COLO829 (cell line): ENCODE results near the gene SIPA1L3.
A peak's percentile ranks its signal among the peaks of the same experiment; 100 is the strongest.
"Not testable (repeated sequence)": the region's sequence is repeated elsewhere in the genome, so short reads cannot be mapped to it uniquely, and the experiment has no call there.

Source experiments
- DNase-seq: peaks from one replicate; pipeline ENCODE4 v3.0.0; 2012; ENCODE audit warnings: low spot score

The SIPA1L3 gene

GRCh38 chr19:38213469-38213868, 306.5 kb downstream of the SIPA1L3 start:
- no peak for DNase-seq

DNA sequence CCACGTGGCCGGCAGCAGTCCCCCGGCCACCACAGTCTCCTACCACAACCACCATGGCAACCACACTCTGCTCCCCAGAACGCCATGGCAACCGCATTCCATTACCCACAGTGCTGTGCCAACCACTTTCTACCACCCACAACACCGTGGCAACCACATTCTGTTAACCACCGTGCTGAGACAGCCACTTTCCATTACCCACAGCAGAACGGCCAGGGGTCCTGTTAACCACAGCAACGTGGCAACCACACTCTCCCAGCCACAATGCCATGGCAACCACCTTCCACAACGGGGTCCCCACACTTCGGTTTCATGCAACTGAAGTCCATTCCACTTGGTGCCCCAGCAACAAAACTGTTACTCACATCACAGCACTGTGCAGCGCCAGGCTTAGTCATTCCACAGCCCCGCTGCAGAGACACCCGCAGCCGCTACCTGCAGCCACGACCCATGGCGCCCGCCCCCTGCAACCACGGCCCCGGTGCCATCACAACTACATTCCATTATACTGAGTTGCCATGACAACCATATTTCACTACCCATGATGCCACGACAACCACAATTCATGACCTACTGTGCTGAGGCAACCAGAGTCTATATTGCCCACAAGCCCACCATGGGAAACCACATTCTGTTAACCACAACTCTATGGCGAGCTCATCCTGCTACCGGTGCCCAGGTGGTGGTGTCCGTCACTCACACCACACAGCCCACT, 307.1 kb downstream of the SIPA1L3 start:
- no peak for DNase-seq

GRCh38 chr19:38216785-38217641, 310.0 kb downstream of the SIPA1L3 start:
- DNase-seq, result no peak

GRCh38 chr19:38218204-38218603, 311.2 kb downstream of the SIPA1L3 start:
- no peak for DNase-seq

- no peak for DNase-seq
Measured at GRCh38 chr19:38219221-38219620, 312.2 kb downstream of the SIPA1L3 start.

DNA sequence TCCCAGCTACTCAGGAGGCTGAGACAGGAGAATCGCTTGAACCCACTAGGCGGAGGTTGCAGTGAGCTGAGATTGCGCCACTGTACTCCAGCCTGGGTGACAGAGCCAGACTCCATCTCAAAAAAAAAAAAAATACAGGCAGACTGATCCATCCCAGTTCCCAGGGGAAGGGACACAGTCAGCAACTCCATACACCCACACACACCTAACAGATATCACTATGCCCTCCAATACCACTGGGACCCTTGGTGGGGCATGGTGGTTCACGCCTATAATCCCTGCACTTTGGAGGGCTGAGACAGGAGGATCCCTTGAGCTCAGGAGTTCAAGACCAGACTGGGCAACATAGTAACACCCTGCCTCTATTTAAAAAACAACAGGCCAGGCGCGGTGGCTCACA, 314.4 kb downstream of the SIPA1L3 start:
- DNase-seq, result no peak

DNA sequence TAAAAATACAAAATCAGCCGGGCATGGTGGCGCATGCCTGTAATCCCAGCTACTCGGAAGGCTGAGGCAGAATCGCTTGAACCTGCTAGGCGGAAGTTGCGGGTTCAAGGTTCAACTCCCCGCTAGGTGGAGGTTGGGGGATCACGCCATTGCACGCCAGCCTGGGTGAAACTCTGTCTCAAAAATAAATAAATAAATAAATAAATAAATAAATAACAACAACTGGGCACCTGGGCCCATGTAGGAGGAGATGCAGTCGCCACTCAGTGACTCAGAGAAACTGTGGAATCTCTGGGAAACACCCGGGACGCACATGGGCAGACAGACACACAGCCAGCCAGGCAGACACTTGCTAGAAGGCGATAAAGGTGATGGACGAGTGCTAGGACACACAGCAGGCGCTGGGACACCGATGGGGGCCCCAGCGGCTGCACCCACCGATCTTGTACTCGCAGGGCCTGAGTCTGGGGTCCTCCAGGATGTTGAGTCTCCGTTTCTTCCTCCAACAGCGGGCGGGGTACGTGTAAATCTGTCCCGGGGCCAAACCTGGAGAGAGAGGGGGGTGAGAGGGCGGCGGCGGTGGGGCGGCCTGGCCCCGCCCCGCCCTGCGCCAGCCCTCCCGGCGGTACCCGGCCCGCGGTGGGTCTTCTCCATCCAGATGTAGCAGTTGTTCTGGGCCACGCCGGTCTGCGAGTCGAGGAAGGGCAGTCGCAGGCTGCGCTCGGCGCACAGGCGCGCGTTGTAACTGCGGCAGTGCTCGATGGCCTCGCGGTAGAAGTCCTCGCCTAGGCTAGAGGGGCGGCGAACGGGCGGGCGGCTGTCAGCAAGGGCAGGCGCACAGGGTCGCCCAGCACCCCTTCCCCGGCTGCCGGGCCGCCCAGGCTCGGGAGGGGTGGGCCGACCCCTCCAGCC, 315.2 kb downstream of the SIPA1L3 start:
- DNase-seq, result no peak

DNA sequence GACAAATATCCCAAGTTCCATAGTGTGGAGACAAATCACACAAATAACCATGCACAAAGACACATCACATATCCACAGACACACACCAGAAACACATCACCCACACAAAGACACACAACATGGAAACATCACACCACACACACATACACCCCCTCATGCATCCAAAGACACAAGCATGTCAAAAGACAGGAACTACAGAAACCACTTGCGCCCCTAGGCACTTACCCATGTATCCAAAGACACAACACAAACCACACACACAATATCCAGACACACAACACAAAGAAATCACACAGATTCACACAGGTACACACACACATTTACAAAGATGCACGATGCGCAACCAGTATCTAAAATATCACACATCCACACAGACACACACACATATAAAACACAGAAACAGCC, 316.1 kb downstream of the SIPA1L3 start:
- no peak for DNase-seq

- no peak for DNase-seq
Measured at GRCh38 chr19:38223617-38224013, 316.6 kb downstream of the SIPA1L3 start.

DNA sequence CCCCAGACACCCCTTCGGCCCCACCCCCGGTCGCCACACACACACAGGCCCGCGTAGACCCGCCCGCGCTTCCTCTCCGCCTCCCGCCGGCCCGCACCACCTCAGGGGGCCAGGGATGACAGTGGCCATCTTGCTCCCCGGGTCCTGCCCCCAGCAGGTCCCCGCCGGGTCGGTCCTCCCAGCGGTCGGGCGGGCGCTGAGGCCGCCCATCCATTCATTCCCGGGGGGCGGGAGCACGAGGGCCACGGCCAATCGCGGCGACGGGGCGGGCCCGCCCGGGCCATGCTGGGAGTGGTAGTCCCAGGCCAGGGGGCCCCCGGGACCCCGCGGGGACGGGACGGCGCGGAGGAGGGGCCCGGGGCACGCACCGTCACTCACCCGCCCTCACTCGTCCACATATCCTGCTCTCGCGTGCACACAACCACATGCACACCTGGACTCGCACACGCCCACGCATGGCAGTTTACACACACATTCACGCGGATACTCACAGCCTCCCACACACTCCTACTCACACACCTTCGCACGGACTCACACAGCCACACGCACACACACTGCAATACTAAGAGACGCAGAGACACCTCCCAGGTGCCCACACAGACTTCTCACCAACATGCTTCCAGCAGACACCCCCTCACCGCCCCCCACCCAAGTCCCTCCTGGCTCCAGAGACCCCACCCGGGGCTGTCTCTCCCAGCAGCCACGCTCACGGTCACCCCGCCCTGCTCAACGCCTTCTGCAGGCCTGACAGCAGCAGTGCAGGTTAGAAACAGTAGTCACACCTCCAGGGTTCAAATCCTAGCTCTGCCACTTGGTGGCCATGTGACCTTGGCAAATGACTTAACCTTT, 317.2 kb downstream of the SIPA1L3 start, which contains the start of gene DPF1:
TSS of gene DPF1 (minus strand) at position 209 of the 849 bp plus-strand sequence. CDS start at position 129, 80 bp downstream.
- peak; percentile 85 for DNase-seq

DNA sequence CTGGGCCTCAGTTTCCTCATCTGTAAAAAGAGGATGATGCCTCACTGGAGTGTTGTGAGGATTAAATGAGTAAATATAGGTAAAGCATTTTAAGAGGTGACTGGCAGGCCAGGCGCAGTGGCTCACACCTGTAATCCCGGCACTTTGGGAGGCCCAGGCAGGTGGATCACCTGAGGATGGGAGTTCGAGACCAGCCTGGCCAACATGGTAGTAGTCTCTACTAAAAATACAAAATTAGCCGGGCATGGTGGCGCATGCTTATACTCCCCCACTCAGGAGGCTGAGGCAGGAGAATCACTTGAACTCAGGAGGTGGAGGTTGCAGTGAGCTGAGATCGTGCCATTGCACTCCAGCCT, 317.8 kb downstream of the SIPA1L3 start:
- not testable (repeated sequence) for DNase-seq

DNA sequence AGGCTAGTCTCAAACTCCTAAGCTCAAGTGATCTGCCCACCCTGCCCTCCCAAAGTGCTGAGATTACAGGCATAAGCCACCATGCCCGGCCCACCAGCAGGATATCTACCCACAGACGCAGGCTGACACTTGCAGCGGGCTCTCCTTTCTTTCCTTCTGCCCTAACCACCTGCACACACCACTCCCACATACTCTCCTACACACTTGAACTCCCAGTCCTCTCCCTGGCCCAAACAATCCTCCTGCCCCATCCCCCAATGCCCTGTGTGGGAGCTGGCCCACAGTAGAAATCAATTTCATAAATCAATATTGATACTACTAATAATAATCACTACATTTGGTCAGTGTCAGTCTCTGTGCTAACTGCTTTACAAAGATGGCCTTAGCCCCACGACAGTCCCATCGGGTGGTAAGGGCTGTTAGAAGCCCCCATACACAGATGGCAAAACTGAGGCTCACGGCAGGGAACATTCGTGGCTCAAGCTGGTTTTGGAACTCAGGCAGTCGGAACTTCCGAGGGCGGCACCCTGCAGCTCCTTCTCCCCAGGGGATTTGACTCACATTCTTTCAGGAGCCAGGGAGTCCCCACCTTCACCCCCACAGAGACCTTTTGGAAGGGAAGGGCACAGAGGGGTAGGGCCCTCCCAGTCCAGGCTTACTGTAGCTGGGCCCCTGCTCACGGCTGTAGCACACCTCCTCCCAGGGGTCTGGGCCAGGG, 320.4 kb downstream of the SIPA1L3 start:
- DNase-seq, result no peak

- no peak for DNase-seq
Measured at GRCh38 chr19:38228005-38228377, 321.0 kb downstream of the SIPA1L3 start.

DNA sequence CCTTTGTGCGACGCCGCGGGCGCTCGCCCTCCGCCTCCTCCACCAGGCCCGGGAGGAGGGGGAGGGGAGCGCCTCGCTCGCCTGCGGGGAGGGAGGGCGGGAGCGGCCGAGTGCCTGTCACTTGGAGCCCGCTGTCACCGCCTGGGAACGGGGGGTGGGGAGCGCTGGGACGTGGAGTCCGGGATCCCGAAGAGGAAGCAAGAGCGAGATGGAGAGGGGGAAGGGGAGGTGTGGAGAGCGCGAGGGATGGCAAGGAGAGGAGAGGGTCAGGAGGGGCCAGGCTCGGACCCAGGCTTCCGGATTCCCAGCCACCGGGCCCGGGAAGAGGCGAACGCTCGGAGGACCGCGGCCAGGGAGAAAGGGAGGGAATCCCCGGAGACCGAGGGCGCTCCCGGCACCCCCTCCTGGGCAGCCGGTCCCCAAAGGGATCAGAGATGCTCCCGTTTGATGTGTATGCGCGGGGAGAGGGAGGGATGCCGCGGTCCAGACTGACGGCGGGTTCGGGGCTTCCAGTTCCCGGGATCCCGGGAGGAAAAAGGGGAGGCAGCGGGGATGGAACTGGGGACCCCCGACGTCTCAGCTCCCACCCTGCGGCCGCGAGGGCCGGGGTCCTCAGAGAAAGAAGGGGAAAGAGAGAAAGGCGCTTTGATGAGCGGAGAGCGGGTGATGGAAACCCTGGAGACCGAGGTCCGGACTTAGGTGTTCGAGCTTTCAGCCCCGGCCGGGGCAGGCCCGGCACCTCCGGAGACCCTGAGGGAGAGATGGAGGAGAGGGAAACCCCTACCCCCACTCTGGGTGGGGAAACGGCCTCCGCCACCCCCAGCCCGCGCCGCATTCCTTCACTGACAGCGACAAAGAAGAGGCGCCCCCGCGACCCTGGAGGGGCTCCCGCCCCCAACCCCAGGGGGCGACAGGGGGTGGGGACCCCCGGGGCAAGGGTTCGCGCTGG, 321.8 kb downstream of the SIPA1L3 start:
- DNase-seq, result no peak

DNA sequence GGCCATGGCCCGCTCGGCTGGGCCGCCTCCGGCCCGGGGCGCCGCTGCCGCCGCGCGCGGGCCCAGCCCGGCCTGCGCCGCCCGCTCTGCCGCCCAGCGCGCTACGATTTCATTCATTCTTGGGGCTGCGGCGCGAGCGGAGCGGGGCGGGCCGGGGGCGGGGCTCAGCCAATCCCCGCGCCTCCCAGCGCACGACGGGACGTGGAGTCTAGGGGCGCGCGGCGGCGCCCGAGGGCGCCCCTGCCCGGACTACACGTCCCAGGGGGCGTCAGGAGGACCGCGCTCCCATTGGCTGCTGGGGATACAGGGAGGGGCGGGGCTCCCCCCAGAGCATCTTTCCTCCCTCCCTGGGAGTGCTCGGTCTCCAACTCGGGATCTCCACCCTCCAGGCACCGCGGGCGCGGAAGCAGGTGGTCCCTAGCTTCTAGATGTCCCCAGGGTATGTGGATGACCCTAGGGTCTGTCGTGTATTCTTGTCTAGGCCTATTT, 322.6 kb downstream of the SIPA1L3 start:
- DNase-seq, result peak; percentile 36

DNA sequence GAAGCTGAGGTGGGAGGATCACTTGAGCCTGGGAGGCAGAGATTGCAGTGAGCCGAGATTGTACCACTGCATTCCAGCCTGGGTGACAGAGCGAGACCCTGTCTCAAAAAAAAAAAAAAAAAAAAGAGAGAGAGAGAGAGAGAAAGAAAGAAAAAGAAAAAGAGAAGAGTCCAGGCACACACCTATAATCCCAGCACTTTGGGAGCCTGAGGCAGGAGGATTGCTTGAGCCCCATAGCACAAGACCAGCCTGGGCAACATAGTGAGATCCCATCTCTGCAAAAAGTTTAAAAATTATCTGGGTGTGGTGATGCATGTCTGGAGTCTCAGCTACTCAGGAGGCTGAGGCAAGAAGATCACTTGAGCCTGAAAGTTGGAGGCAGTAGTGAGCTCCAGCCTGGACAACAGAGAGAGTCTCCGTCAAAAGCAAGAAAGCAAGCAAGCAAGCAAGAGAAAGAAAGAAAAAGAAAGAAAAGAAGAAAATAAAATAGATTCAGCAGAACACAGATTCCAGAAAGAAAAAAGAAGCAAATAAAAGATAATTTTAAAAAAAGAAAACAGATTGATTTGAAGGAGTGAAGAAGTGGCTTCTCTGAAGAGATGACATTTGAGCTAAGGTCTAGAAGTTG, 323.6 kb downstream of the SIPA1L3 start:
- not testable (repeated sequence) for DNase-seq

DNA sequence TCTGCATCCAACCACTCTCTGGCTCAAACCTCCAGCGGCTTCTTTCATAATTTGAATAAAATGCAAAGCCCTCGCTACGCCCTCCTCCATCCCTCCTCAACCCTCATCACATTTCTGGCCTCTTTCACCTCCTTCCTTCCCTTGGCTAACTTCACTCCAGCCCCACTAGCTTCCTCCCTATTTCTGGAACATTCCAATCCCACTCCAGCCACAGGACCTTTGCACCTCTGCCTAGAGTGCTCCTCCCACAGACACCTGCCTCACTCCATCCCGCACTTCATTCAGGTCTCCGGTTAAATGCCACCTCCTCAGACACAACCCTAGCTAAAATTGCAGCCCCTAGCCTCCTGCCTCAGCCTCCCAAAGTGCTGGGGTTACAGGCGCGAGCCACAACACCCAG, 324.9 kb downstream of the SIPA1L3 start:
- DNase-seq, result no peak

GRCh38 chr19:38233740-38234251, 326.8 kb downstream of the SIPA1L3 start:
- peak; percentile 76 for DNase-seq

DNA sequence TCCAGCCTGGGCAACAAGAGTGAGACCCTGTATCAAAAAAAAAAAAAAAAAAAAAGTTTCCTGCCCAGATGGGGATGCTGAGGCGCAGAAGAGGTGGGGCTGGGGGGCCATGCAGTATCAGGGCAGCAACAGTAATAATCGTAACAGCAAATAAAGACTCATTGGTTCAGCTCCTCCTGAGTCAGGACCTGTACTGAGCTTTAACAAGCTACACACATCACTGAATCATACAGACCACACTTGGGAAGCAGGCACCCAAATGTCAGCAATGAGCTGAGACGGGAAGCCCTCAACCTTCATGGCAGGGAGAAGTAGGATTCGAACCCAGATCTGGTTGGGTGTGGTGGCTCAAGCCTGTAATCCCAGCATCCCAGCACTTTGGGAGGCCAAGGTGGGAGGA, 327.6 kb downstream of the SIPA1L3 start:
- DNase-seq, result no peak
